Measurements from ENCODE around the gene MED28. TPM values are rescaled to one million over a fixed set of nuclear protein-coding genes. Genes with fewer than 3 reads are reported as not detected.
A peak's percentile ranks its signal among the peaks of the same experiment; 100 is the strongest.

Gene MED28
- total and polyA plus RNA-seq, 3 donors from 2014 or later = 22.8 to 51.7 (median 27.3) TPM

DNA sequence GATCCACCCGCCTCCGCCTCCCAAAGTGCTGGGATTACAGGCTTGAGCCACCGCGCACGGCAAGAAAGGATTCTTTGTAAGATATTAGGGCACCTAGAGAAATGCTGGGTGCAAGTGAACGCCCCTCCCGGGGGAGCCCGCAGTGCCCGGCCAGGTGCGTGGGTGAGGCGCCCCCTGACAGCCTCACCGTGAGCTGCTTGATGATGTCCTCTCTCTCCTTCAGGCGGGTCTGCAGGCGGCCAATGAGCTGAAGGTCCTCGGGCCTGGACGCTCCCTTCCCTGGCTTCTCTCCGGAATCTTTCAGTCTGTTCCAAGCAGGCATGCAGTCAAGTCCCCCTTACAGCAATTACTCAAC lies 21.9 kb downstream of the MED28 start:
- no peaks in the 10 kb centered on the region for H3K36me3 ChIP-seq (ENCODE audit: low read depth, missing control alignments)
- DNase-seq = no peak
- H3K9me3 ChIP-seq = no peaks in the 10 kb centered on the region
- H3K27ac ChIP-seq = no peak overlapping the region
- WGBS, 2 donors = 58 to 66% methylated on average over 17 of the region's 17 CpGs
- H3K4me1 ChIP-seq = no peaks in the 10 kb centered on the region
- no peak overlapping the region for H3K4me3 ChIP-seq
- no peaks in the 10 kb centered on the region for H3K27me3 ChIP-seq
- TF ChIP-seq POLR2A (IDR thresholded peaks at IDR 0.05) = no peak
- TF ChIP-seq, protein P1, sequence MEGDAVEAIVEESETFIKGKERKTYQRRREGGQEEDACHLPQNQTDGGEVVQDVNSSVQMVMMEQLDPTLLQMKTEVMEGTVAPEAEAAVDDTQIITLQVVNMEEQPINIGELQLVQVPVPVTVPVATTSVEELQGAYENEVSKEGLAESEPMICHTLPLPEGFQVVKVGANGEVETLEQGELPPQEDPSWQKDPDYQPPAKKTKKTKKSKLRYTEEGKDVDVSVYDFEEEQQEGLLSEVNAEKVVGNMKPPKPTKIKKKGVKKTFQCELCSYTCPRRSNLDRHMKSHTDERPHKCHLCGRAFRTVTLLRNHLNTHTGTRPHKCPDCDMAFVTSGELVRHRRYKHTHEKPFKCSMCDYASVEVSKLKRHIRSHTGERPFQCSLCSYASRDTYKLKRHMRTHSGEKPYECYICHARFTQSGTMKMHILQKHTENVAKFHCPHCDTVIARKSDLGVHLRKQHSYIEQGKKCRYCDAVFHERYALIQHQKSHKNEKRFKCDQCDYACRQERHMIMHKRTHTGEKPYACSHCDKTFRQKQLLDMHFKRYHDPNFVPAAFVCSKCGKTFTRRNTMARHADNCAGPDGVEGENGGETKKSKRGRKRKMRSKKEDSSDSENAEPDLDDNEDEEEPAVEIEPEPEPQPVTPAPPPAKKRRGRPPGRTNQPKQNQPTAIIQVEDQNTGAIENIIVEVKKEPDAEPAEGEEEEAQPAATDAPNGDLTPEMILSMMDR (IDR thresholded peaks at IDR 0.05) = no peak
- intact Hi-C loops (cut with DNase I; ENCODE audit: low total_unique reads) = loop anchor here (5.0 kb wide), 1 partner anchor 89 kb away; no protein-coding TSS in a partner anchor

DNA sequence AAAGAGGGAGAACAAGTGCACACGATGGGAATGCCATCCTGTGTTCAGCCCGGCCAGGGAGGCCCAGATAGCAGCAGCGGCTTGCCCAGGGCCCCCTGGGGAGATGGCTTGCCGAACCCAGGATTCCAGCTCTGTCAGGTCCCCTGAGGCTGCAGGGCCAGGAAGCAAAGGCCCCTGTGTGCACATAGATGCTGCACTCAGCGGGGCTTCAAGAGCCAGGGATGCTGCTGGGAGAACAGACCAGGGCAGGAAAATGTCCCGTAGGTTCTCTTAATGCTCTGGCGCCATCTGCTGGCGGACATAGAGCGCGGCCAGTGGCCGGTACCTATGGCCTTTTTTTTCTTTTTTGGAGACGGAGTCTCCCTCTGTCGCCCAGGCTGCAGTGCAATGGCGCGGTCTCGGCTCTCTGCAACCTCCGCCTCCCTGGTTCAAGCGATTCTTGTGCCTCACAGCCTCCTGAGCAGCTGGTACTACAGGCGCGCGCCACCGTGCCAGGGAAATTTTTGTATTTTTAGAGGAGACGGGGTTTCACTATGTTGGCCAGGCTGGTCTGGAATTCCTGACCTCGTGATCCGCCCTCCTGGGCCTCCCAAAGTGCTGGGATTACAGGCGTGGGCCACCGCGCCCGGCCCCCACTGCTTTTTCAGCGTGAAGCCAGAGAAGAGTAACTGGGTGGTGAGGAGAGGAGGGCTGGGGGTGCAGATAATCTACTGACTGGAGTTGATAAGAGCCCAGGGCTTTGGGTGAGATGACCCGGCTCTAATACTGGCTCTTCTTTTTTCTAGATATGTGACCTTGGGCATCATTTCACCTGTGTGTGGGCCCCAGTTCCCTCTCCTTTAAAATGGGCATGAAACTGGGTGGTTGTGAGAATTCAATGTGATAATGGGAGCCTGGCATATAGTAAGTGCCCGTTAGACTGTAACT lies 22.5 kb downstream of the MED28 start:
- 51 to 52% methylated on average over 28 to 32 of the region's 32 CpGs for WGBS, 2 donors
- Histone ChIP-seq H3K36me3 (ENCODE audit: low read depth, missing control alignments) (no peaks in the 10 kb centered on the region), H3K27me3 (no peaks in the 10 kb centered on the region), H3K4me3 (no peak overlapping the region), H3K9me3 (no peaks in the 10 kb centered on the region), H3K4me1 (no peaks in the 10 kb centered on the region), H3K27ac (no peak overlapping the region)
- TF ChIP-seq POLR2A (IDR thresholded peaks at IDR 0.05) = no peak
- TF ChIP-seq, protein P1 (IDR thresholded peaks at IDR 0.05) = peak; percentile 63 to 88 (median 74)
- DNase-seq = peak; percentile 83
- intact Hi-C loops (cut with DNase I; ENCODE audit: low total_unique reads) = loop anchor here (5.0 kb wide), 1 partner anchor 90 kb away; no protein-coding TSS in a partner anchor

DNA sequence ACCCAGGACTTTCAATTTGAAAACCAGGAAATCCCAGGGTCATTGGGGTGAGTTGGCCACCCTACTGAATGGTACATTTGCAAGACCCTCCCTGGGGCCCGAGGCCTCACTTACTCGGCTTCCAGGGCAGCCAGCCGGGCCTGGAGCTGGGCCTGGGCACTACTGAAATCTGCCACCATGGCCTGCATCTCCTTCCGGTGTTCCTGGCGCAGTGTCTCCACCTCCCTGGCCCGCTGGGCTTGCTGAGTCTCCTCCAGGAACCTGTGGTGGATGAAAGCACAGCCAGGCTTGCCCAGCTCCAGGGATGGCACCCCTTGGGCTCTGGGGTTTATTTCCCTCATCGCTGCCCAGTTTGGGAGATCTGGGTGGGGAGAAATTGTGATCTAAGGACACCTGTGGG lies 24.7 kb downstream of the MED28 start:
- no peaks in the 10 kb centered on the region for H3K36me3 ChIP-seq (ENCODE audit: low read depth, missing control alignments)
- H3K27ac ChIP-seq = no peak overlapping the region
- H3K4me1 ChIP-seq = no peaks in the 10 kb centered on the region
- intact Hi-C loops (cut with DNase I; ENCODE audit: low total_unique reads) = loop anchor here (5.0 kb wide), 1 partner anchor 92 kb away; no protein-coding TSS in a partner anchor
- no peak for TF ChIP-seq POLR2A (IDR thresholded peaks at IDR 0.05)
- TF ChIP-seq, protein P1 (IDR thresholded peaks at IDR 0.05) = no peak
- DNase-seq = no peak
- H3K27me3 ChIP-seq = no peaks in the 10 kb centered on the region
- no peaks in the 10 kb centered on the region for H3K9me3 ChIP-seq
- 81% methylated on average over 7 of the region's 7 CpGs; no CpG with 5 or more reads in 1 of the 2 donors for WGBS, 2 donors
- H3K4me3 ChIP-seq = no peak overlapping the region

DNA sequence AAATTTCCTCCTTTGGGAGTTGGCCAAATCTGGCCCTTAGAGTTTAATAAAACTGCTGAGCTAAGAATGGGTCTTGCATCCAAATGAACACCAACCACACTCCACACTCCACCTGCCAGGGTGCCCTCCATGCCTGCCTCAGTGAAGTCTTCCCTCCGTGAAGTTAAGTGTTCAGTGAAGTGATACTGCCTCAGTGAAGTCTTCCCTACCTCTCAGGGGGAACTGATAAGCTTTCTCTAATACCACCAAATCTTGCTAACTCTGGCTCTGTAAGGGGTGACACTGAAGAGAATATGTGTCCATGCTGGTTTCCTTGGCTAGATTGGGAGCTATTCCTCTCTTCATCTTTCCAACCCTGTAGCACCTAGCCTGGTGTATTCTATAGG lies 27.9 kb downstream of the MED28 start:
- intact Hi-C loops (cut with DNase I; ENCODE audit: low total_unique reads) = no loop called here
- DNase-seq = no peak
- Histone ChIP-seq H3K27me3 (no peaks in the 10 kb centered on the region), H3K36me3 (ENCODE audit: low read depth, missing control alignments) (no peaks in the 10 kb centered on the region), H3K9me3 (no peaks in the 10 kb centered on the region), H3K4me1 (no peaks in the 10 kb centered on the region), H3K27ac (no peak overlapping the region), H3K4me3 (peak overlapping the region in 1 of 2 donors; percentile 10)
- TF ChIP-seq, protein P1 (IDR thresholded peaks at IDR 0.05) = no peak
- no peak for TF ChIP-seq POLR2A (IDR thresholded peaks at IDR 0.05)
- whole genome bisulfite sequencing, 2 donors = 44 to 60% methylated on average over 1 of the region's 1 CpG
